Coronary artery (tissue), 2 donors: Measurements from ENCODE around the gene CPLX3.
A peak's percentile ranks its signal among the peaks of the same experiment; 100 is the strongest.

Experiments used
- DNase-seq: peaks from one replicate; pipeline ENCODE4 v3.0.0-alpha.2; 2017; ENCODE audit warnings: low spot score
- H3K27ac ChIP-seq, 2 donors: fragments of 200-600 bp; sonication (generic); one replicate each; pipeline ENCODE4 v1.5.1; 2016 to 2019
- H3K4me3 ChIP-seq: fragments of 200-600 bp; sonication (generic); 2 replicates; pipeline ENCODE4 v1.5.1; 2016; ENCODE audit warnings: mild to moderate bottlenecking, moderate library complexity
- TF ChIP-seq, protein P1 (sequence below): fragments of 200-600 bp; sonication (generic); IDR thresholded peaks from one replicate; pipeline ENCODE4 v1.5.1; 2019; ENCODE audit warnings: antibody characterized with exemption

CPLX3 gene

GRCh38 chr15:74870436-74871215 lies 44.2 kb downstream of the CPLX3 start:
- TF ChIP-seq, protein P1, sequence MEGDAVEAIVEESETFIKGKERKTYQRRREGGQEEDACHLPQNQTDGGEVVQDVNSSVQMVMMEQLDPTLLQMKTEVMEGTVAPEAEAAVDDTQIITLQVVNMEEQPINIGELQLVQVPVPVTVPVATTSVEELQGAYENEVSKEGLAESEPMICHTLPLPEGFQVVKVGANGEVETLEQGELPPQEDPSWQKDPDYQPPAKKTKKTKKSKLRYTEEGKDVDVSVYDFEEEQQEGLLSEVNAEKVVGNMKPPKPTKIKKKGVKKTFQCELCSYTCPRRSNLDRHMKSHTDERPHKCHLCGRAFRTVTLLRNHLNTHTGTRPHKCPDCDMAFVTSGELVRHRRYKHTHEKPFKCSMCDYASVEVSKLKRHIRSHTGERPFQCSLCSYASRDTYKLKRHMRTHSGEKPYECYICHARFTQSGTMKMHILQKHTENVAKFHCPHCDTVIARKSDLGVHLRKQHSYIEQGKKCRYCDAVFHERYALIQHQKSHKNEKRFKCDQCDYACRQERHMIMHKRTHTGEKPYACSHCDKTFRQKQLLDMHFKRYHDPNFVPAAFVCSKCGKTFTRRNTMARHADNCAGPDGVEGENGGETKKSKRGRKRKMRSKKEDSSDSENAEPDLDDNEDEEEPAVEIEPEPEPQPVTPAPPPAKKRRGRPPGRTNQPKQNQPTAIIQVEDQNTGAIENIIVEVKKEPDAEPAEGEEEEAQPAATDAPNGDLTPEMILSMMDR = no peak
- no peak for DNase-seq
- peak overlapping the region in 1 of 2 donors; percentile 74 for H3K27ac ChIP-seq
- peak overlapping the region; percentile 35 for H3K4me3 ChIP-seq

DNA sequence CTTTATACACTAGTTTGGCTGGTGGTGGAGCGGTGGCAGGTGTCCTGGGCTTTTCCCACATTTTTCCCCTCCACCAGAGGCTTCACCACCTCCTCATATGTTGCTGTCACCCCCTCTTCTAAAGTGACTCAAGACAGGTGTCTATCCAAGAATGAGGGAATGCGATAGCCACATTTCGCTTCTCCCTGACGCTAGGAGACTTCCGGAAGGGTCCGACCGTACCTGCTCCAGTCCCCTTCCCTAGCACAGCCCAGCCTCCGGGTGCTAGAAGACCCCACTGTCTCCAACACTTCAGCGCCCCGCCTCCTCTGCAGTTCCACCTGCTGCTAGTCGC lies 46.2 kb downstream of the CPLX3 start:
- no peak for DNase-seq
- Histone ChIP-seq H3K4me3 (peak overlapping the region; percentile 74), H3K27ac (peak overlapping the region; percentile 75 to 88)
- TF ChIP-seq, protein P1 = no peak

DNA sequence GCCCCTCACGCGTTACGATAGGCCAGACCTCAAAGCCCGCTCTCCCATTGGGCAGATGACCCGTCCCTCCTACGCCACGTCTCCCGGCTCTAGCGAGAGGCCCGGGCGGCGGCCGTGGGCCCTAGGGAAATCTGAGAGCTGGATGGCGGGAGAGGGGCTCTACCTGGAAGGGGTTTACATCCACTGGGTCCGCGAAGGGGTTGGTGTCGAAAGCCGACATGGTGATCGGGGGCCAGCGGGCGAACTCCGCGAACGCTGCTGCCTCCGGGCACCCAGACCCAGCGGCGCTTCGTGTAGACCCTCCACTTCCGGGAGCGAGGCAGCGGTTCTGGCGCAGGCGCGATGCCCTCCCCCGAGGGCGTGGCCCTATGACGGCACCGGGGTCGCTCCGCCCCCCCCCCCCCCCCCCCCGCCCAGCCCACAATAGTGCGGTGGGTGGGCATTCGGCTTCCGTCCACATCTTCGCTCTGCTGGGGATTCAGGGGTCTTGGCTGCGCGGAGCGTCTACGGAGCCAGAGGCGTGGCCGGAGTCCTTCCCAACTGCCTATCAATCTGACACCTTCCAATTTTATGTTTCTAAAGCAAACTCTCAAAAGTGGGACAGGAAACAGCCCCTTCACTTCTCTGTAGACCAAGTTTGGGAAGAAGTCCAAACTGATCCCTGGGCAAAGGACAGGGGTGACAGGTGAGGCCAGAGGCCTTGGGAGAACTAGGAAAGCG lies 46.8 kb downstream of the CPLX3 start, which contains the start of gene SCAMP2:
Gene SCAMP2 (minus strand): TSS at position 330 of the 720 bp plus-strand sequence. CDS start 110 bp downstream, at position 220.
- peak; percentile 97 for DNase-seq
- TF ChIP-seq, protein P1 = no peak
- Histone ChIP-seq H3K27ac (peak within 1 kb of the TSS; percentile 75 to 88), H3K4me3 (peak within 1 kb of the TSS; percentile 74)

GRCh38 chr15:74873756-74874424 lies 47.5 kb downstream of the CPLX3 start:
- Histone ChIP-seq H3K4me3 (peak overlapping the region; percentile 74), H3K27ac (peak overlapping the region; percentile 75 to 88)
- TF ChIP-seq, protein P1 = no peak
- peak; percentile 78 for DNase-seq

- TF ChIP-seq, protein P1 = no peak
- no peak for DNase-seq
- H3K27ac ChIP-seq = no peak overlapping the region
- H3K4me3 ChIP-seq = no peak overlapping the region
These were observed 51.8 kb downstream of the CPLX3 start for GRCh38 chr15:74878273-74878672.
